ENCODE measurements around the gene COPZ2.
"Not testable (repeated sequence)": the region's sequence is repeated elsewhere in the genome, so short reads cannot be mapped to it uniquely, and the experiment has no call there.

The COPZ2 gene

GRCh38 chr17:47997586-47997985 is 40.0 kb downstream of the COPZ2 start:
- Mint-ChIP-seq H3K27ac (no peak overlapping the region), H3K36me3 (ENCODE audit: low read depth) (no peaks in the 10 kb centered on the region), H3K4me1 (no peaks in the 10 kb centered on the region), H3K27me3 (peaks cover 6% of the 10 kb centered on the region), H3K4me3 (no peak overlapping the region), H3K9me3 (no peaks in the 10 kb centered on the region)
- ATAC-seq (no peak), DNase-seq (no peak)

GRCh38 chr17:47996201-47996600 is 41.4 kb downstream of the COPZ2 start:
- no peaks in the 10 kb centered on the region for H3K36me3 Mint-ChIP-seq (ENCODE audit: low read depth)
- no peak overlapping the region for H3K4me3 Mint-ChIP-seq
- no peaks in the 10 kb centered on the region for H3K4me1 Mint-ChIP-seq
- DNase-seq (no peak), ATAC-seq (no peak)
- H3K9me3 Mint-ChIP-seq = no peaks in the 10 kb centered on the region
- H3K27me3 Mint-ChIP-seq = peaks cover 6% of the 10 kb centered on the region
- no peak overlapping the region for H3K27ac Mint-ChIP-seq

- Mint-ChIP-seq H3K4me3 (no peak overlapping the region), H3K4me1 (no peaks in the 10 kb centered on the region), H3K36me3 (ENCODE audit: low read depth) (no peaks in the 10 kb centered on the region), H3K9me3 (no peaks in the 10 kb centered on the region), H3K27ac (no peak overlapping the region), H3K27me3 (peaks cover 6% of the 10 kb centered on the region)
- no peak for ATAC-seq
- DNase-seq = no peak
These were observed 42.2 kb downstream of the COPZ2 start for GRCh38 chr17:47995241-47995935.

- Mint-ChIP-seq H3K27ac (no peak overlapping the region), H3K27me3 (peaks cover 4% of the 10 kb centered on the region), H3K4me1 (no peaks in the 10 kb centered on the region), H3K9me3 (no peaks in the 10 kb centered on the region), H3K36me3 (ENCODE audit: low read depth) (no peaks in the 10 kb centered on the region), H3K4me3 (no peak overlapping the region)
- DNase-seq (no peak), ATAC-seq (no peak)
These were observed 42.9 kb downstream of the COPZ2 start for GRCh38 chr17:47994724-47995123.

GRCh38 chr17:47993964-47994363 is 43.6 kb downstream of the COPZ2 start:
- Mint-ChIP-seq H3K36me3 (ENCODE audit: low read depth) (no peaks in the 10 kb centered on the region), H3K27ac (no peak overlapping the region), H3K4me1 (no peaks in the 10 kb centered on the region), H3K9me3 (no peaks in the 10 kb centered on the region), H3K4me3 (no peak overlapping the region), H3K27me3 (peaks cover 4% of the 10 kb centered on the region)
- ATAC-seq = no peak
- no peak for DNase-seq

GRCh38 chr17:47993031-47993564 is 44.5 kb downstream of the COPZ2 start:
- no peaks in the 10 kb centered on the region for H3K36me3 Mint-ChIP-seq (ENCODE audit: low read depth)
- H3K4me3 Mint-ChIP-seq = no peak overlapping the region
- ATAC-seq (no peak), DNase-seq (no peak)
- H3K27me3 Mint-ChIP-seq = peaks cover 4% of the 10 kb centered on the region
- no peaks in the 10 kb centered on the region for H3K9me3 Mint-ChIP-seq
- H3K4me1 Mint-ChIP-seq = no peaks in the 10 kb centered on the region
- no peak overlapping the region for H3K27ac Mint-ChIP-seq

- Mint-ChIP-seq H3K9me3 (no peaks in the 10 kb centered on the region), H3K4me1 (no peaks in the 10 kb centered on the region), H3K27me3 (peaks cover 4% of the 10 kb centered on the region), H3K27ac (no peak overlapping the region), H3K36me3 (ENCODE audit: low read depth) (no peaks in the 10 kb centered on the region), H3K4me3 (no peak overlapping the region)
- ATAC-seq (no peak), DNase-seq (no peak)
These were observed 45.4 kb downstream of the COPZ2 start for GRCh38 chr17:47992216-47992615.

GRCh38 chr17:47990962-47991731 is 46.5 kb downstream of the COPZ2 start:
- no peak overlapping the region for H3K27ac Mint-ChIP-seq
- DNase-seq (no peak), ATAC-seq (no peak)
- H3K36me3 Mint-ChIP-seq (ENCODE audit: low read depth) = no peaks in the 10 kb centered on the region
- H3K9me3 Mint-ChIP-seq = no peaks in the 10 kb centered on the region
- peaks cover 2% of the 10 kb centered on the region for H3K27me3 Mint-ChIP-seq
- H3K4me3 Mint-ChIP-seq = no peak overlapping the region
- H3K4me1 Mint-ChIP-seq = no peaks in the 10 kb centered on the region

GRCh38 chr17:47989700-47990099 is 47.9 kb downstream of the COPZ2 start:
- Mint-ChIP-seq H3K4me1 (no peaks in the 10 kb centered on the region), H3K4me3 (no peak overlapping the region), H3K9me3 (no peaks in the 10 kb centered on the region), H3K36me3 (ENCODE audit: low read depth) (no peaks in the 10 kb centered on the region), H3K27me3 (peaks cover 2% of the 10 kb centered on the region), H3K27ac (no peak overlapping the region)
- DNase-seq = no peak
- ATAC-seq = no peak

- H3K27ac Mint-ChIP-seq = no peak overlapping the region
- no peaks in the 10 kb centered on the region for H3K36me3 Mint-ChIP-seq (ENCODE audit: low read depth)
- no peak for DNase-seq
- peaks cover 1% of the 10 kb centered on the region for H3K27me3 Mint-ChIP-seq
- no peak overlapping the region for H3K4me3 Mint-ChIP-seq
- no peak for ATAC-seq
- H3K4me1 Mint-ChIP-seq = no peaks in the 10 kb centered on the region
- no peaks in the 10 kb centered on the region for H3K9me3 Mint-ChIP-seq
These were observed 48.4 kb downstream of the COPZ2 start for GRCh38 chr17:47989159-47989558.

- not testable (repeated sequence) for H3K36me3 Mint-ChIP-seq (ENCODE audit: low read depth); H3K27ac Mint-ChIP-seq; ATAC-seq; DNase-seq; H3K4me1 Mint-ChIP-seq; H3K4me3 Mint-ChIP-seq; H3K27me3 Mint-ChIP-seq; H3K9me3 Mint-ChIP-seq
These were observed 49.2 kb downstream of the COPZ2 start for GRCh38 chr17:47988445-47988844.

GRCh38 chr17:47987240-47987835 is 50.3 kb downstream of the COPZ2 start:
- H3K27me3 Mint-ChIP-seq = no peaks in the 10 kb centered on the region
- no peaks in the 10 kb centered on the region for H3K9me3 Mint-ChIP-seq
- no peak overlapping the region for H3K4me3 Mint-ChIP-seq
- H3K36me3 Mint-ChIP-seq (ENCODE audit: low read depth) = peaks cover 4% of the 10 kb centered on the region
- DNase-seq = no peak
- no peaks in the 10 kb centered on the region for H3K4me1 Mint-ChIP-seq
- ATAC-seq = no peak
- no peak overlapping the region for H3K27ac Mint-ChIP-seq

GRCh38 chr17:47986520-47986919 is 51.1 kb downstream of the COPZ2 start:
- H3K9me3 Mint-ChIP-seq = no peaks in the 10 kb centered on the region
- no peak overlapping the region for H3K4me3 Mint-ChIP-seq
- no peaks in the 10 kb centered on the region for H3K27me3 Mint-ChIP-seq
- DNase-seq = no peak
- no peak for ATAC-seq
- peaks cover 6% of the 10 kb centered on the region for H3K36me3 Mint-ChIP-seq (ENCODE audit: low read depth)
- no peaks in the 10 kb centered on the region for H3K4me1 Mint-ChIP-seq
- no peak overlapping the region for H3K27ac Mint-ChIP-seq

GRCh38 chr17:47983492-47984223 is 53.9 kb downstream of the COPZ2 start:
- ATAC-seq = no peak
- H3K9me3 Mint-ChIP-seq = no peaks in the 10 kb centered on the region
- H3K36me3 Mint-ChIP-seq (ENCODE audit: low read depth) = peaks cover 19% of the 10 kb centered on the region
- H3K27ac Mint-ChIP-seq = no peak overlapping the region
- no peak overlapping the region for H3K4me3 Mint-ChIP-seq
- peaks cover 2% of the 10 kb centered on the region for H3K4me1 Mint-ChIP-seq
- no peak for DNase-seq
- no peaks in the 10 kb centered on the region for H3K27me3 Mint-ChIP-seq
